ENCODE data around the gene DPP6. TPM values are rescaled to one million over a fixed set of nuclear protein-coding genes. Genes with fewer than 3 reads are reported as not detected.

DPP6 gene
- total RNA-seq, 4 donors from 2014 or later: 0.60 to 1.7 (median 1.6) TPM; not detected in 1

GRCh38 chr7:154862153-154862791 is 810.1 kb downstream of the DPP6 start:
- TF ChIP-seq CTCF (IDR thresholded peaks at IDR 0.05) (no peak), EP300 (IDR thresholded peaks at IDR 0.05) (no peak), POLR2A (IDR thresholded peaks at IDR 0.05) (no peak)
- no peak overlapping the region for H3K4me3 ChIP-seq
- whole genome bisulfite sequencing, 2 donors: 75 to 79% methylated on average over 13 to 16 of the region's 16 CpGs
- no peaks in the 10 kb centered on the region for H3K27me3 ChIP-seq
- no peak overlapping the region for H3K27ac ChIP-seq
- H3K36me3 ChIP-seq: no peaks in the 10 kb centered on the region
- H3K9me3 ChIP-seq: no peaks in the 10 kb centered on the region
- DNase-seq (ENCODE audit: low spot score in 2 of 2): no peak
- H3K4me1 ChIP-seq: no peaks in the 10 kb centered on the region

GRCh38 chr7:154863766-154864522 is 811.7 kb downstream of the DPP6 start:
- H3K27me3 ChIP-seq: no peaks in the 10 kb centered on the region
- H3K36me3 ChIP-seq: no peaks in the 10 kb centered on the region
- no peak for TF ChIP-seq CTCF (IDR thresholded peaks at IDR 0.05)
- no peak for TF ChIP-seq POLR2A (IDR thresholded peaks at IDR 0.05)
- TF ChIP-seq EP300 (IDR thresholded peaks at IDR 0.05): no peak
- H3K27ac ChIP-seq: no peak overlapping the region
- 83% methylated on average over 16 of the region's 16 CpGs for WGBS, 2 donors
- no peaks in the 10 kb centered on the region for H3K9me3 ChIP-seq
- no peak for DNase-seq (ENCODE audit: low spot score in 2 of 2)
- no peaks in the 10 kb centered on the region for H3K4me1 ChIP-seq
- H3K4me3 ChIP-seq: no peak overlapping the region

- Histone ChIP-seq H3K4me3 (no peak overlapping the region), H3K36me3 (no peaks in the 10 kb centered on the region), H3K27ac (no peak overlapping the region), H3K27me3 (no peaks in the 10 kb centered on the region), H3K4me1 (no peaks in the 10 kb centered on the region), H3K9me3 (no peaks in the 10 kb centered on the region)
- no peak for DNase-seq (ENCODE audit: low spot score in 2 of 2)
- TF ChIP-seq POLR2A (IDR thresholded peaks at IDR 0.05) (no peak), CTCF (IDR thresholded peaks at IDR 0.05) (no peak), EP300 (IDR thresholded peaks at IDR 0.05) (no peak)
- WGBS, 2 donors: 91 to 92% methylated on average over 6 of the region's 6 CpGs
These were observed 812.3 kb downstream of the DPP6 start for GRCh38 chr7:154864523-154864891.

GRCh38 chr7:154865984-154866685 is 813.9 kb downstream of the DPP6 start:
- H3K27me3 ChIP-seq: no peaks in the 10 kb centered on the region
- no peak overlapping the region for H3K4me3 ChIP-seq
- WGBS, 2 donors: 88 to 90% methylated on average over 14 of the region's 14 CpGs
- H3K27ac ChIP-seq: no peak overlapping the region
- no peaks in the 10 kb centered on the region for H3K9me3 ChIP-seq
- no peak for TF ChIP-seq POLR2A (IDR thresholded peaks at IDR 0.05)
- no peak for TF ChIP-seq CTCF (IDR thresholded peaks at IDR 0.05)
- TF ChIP-seq EP300 (IDR thresholded peaks at IDR 0.05): no peak
- no peaks in the 10 kb centered on the region for H3K4me1 ChIP-seq
- no peak for DNase-seq (ENCODE audit: low spot score in 2 of 2)
- no peaks in the 10 kb centered on the region for H3K36me3 ChIP-seq

- Histone ChIP-seq H3K4me3 (no peak overlapping the region), H3K9me3 (no peaks in the 10 kb centered on the region), H3K4me1 (no peaks in the 10 kb centered on the region), H3K27me3 (no peaks in the 10 kb centered on the region), H3K27ac (no peak overlapping the region), H3K36me3 (no peaks in the 10 kb centered on the region)
- no peak for DNase-seq (ENCODE audit: low spot score in 2 of 2)
- no peak for TF ChIP-seq CTCF (IDR thresholded peaks at IDR 0.05)
- TF ChIP-seq EP300 (IDR thresholded peaks at IDR 0.05): no peak
- TF ChIP-seq POLR2A (IDR thresholded peaks at IDR 0.05): no peak
- WGBS, 2 donors: 49 to 63% methylated on average over 10 of the region's 10 CpGs
These were observed 814.9 kb downstream of the DPP6 start for GRCh38 chr7:154867068-154867467.

Data from tibial nerve (tissue), 4 donors.